ENCODE data around the gene ITK.

DNA sequence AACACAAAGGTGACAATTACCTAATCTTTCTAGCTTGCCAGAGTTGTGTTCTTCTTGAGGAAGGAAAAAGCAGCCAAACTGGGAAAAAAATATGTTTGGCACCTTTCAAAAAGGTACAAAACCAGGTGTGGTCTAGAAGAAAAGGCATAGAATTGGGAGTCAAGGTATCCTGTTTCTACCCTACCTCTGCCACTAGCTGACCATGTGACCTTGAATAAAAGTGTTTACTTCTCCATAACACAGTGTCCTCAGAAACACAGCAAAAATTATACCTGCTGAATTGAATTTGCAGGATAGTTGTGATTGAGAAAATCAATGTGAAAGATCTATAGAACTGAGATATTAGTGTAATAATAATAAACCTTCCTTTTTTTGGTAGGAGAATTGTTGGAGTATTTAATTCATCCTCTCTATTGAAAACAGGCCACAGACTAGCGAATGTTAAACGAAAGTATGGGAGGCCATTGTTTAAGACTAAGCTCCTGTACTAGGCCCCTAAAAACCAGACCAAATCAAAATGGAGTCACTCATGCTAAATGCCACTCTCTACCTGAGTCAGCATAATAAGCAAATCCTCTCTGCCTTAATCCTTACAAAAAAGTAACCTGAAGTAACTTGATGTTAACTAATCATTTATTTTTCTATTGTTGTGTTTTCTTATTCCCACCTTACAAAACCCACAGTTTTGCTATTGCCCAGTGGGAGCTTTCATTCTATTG, 97.8 kb downstream of the ITK start:
- TF ChIP-seq, protein P1, sequence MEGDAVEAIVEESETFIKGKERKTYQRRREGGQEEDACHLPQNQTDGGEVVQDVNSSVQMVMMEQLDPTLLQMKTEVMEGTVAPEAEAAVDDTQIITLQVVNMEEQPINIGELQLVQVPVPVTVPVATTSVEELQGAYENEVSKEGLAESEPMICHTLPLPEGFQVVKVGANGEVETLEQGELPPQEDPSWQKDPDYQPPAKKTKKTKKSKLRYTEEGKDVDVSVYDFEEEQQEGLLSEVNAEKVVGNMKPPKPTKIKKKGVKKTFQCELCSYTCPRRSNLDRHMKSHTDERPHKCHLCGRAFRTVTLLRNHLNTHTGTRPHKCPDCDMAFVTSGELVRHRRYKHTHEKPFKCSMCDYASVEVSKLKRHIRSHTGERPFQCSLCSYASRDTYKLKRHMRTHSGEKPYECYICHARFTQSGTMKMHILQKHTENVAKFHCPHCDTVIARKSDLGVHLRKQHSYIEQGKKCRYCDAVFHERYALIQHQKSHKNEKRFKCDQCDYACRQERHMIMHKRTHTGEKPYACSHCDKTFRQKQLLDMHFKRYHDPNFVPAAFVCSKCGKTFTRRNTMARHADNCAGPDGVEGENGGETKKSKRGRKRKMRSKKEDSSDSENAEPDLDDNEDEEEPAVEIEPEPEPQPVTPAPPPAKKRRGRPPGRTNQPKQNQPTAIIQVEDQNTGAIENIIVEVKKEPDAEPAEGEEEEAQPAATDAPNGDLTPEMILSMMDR (optimal IDR thresholded peaks at IDR 0.05 in 1 of 3, IDR thresholded peaks at IDR 0.05 in 1 of 3, conservative IDR thresholded peaks at IDR 0.05 in 1 of 3; ENCODE audit: extremely low read depth in 1 of 3, insufficient read depth in 2 of 3, low read length in 3 of 3), result no peak
- no peak for TF ChIP-seq EZH2 (IDR thresholded peaks at IDR 0.05; ENCODE audit: low read length)
